ENCODE data around the gene AXDND1.

AXDND1 gene, protein sequence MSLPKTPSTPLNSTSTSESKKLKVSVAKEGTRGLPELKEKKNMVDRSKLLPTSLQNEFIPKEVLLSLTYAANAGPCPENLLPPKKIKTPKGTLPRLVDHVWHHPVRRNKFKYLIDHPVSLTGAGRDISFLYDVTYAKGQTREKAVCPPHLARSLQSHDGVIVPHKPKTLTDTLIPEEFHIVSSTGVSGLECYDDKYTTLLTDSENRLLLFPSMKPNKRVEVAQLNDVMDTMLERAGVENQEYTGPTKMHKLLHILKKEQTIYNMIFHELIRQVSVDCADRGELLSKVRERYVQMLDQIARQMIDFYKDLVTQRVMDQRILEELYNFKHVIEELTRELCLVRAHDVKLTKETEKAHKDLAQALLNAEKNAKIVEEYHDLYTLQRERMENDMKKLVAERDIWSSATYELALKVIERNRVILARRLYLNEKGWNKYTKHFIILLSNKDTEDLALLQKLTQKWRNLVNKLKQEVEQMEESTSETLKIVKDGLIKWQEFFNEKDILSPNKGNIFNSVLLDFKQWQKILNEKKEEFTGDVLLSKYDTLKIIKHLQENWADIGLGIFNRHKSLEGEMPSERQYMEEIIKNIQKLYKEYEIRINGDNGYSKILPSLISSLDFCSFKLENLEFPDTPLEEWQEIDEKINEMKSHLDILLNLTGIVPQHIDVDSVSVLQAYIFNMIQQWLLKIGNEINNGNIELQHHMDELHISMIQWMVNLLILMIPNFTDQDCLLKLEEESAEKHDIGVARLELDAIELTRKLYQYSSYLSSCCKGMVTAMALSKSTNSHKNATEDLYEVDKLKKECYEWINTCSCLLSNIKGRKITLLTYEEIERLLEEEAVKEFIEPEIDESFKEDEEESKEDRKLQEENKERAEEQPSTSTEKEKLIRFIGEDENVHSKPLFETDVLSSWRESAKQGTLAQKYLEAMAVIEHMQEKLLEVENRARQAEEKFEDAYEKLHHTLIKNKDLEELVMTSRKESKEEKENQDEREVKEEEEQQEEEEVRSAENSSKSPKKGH

GRCh38 chr1:179365342-179366092 is at the start of gene AXDND1:
AXDND1 (plus strand) TSS chr1:179365971; CDS start chr1:179366510, 539 bp downstream.
- in situ Hi-C loops (cut with MboI; ENCODE audit: low sequenced_read_pairs) = loop anchor here (10.0 to 25.0 kb wide), 2 partner anchors 291 to 603 kb away; no protein-coding TSS in a partner anchor

GRCh38 chr1:179318491-179318890 is 47.3 kb upstream of the AXDND1 start:
- in situ Hi-C loops (cut with MboI; ENCODE audit: low sequenced_read_pairs) = no loop called here

- in situ Hi-C loops (cut with MboI; ENCODE audit: low sequenced_read_pairs) = no loop called here
Observed at GRCh38 chr1:179321533-179322216, 44.1 kb upstream of the AXDND1 start.

DNA sequence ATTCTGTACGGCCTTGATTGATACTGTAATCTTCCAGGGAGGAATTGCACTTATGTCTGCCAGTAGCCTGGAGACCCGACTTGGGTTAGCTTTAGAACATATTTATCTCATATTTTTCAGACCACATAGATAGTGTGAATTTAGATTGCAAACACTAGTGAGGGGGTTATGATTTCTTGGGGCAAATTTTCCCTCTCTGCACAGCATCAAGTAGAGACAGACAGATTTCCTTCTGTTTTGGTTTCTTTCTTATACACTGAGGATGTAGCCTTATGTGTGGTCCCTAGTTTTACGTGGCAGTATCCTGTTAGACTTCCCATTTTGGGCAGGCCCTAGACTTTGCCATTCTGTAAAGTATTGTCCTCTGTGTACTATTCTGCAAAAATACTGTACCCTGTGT is 43.2 kb upstream of the AXDND1 start:
- in situ Hi-C loops (cut with MboI; ENCODE audit: low sequenced_read_pairs) = no loop called here

GRCh38 chr1:179323436-179323835 is 42.3 kb upstream of the AXDND1 start:
- in situ Hi-C loops (cut with MboI; ENCODE audit: low sequenced_read_pairs) = no loop called here

GRCh38 chr1:179325836-179326235 is 39.9 kb upstream of the AXDND1 start:
- in situ Hi-C loops (cut with MboI; ENCODE audit: low sequenced_read_pairs) = no loop called here

GRCh38 chr1:179326746-179327145 is 39.0 kb upstream of the AXDND1 start:
- in situ Hi-C loops (cut with MboI; ENCODE audit: low sequenced_read_pairs) = no loop called here

DNA sequence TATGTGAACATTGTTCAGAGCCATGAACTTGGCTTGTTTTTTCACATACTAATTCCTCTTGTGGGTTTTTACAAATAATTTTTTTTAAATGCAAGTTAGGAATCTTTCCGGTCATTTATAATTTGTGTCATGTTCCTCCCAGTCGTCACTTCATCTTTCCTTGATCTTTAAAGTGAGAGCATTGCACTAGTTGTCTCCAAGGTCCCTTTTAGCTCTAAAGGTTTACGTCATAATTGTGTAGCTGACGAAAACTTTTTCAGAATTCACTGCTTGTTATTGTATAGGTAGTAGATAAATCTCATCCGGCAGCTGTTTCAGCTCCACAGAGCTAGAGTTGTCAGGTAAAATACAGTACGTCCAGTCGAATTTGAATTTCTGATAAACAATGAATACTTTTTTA is 38.6 kb upstream of the AXDND1 start:
- in situ Hi-C loops (cut with MboI; ENCODE audit: low sequenced_read_pairs) = no loop called here

DNA sequence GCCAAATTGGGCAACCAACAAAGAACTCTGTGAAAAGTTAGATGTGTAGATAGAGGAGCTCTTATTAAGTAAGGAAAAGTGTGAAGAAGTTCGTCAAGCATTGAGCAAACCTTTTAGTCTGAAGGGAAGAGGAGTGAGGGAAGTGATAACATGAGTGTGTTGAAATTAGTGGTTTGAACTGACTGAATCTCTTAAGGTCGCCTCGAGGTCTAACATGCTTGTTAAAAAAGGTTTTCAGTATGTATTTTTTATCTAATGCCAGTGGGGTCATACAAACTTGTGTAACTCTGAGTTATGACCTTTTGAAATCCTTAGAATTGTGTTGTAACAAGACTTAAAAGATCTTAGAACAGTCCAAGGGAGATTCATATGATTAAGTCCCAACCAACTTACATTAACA is 38.1 kb upstream of the AXDND1 start:
- in situ Hi-C loops (cut with MboI; ENCODE audit: low sequenced_read_pairs) = no loop called here

GRCh38 chr1:179329862-179330261 is 35.9 kb upstream of the AXDND1 start:
- in situ Hi-C loops (cut with MboI; ENCODE audit: low sequenced_read_pairs) = no loop called here

DNA sequence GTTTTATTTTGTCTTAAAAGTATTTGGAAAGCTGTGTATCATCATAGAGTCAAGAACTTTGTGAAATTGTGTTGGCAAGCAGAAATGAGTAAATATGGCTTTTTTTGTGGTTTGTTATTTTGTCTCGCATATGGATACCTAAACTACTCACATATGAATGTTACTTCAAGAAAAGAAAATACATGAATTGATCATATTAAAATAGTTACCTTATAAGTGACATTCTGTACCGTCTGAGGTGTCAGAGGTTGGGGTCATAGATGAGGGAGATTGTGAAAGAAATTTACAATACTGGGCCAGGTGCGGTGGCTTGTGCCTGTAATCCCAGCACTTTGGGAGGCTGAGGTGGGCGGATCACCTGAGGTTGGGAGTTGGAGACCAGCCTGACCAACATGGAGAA is 31.3 kb upstream of the AXDND1 start:
- in situ Hi-C loops (cut with MboI; ENCODE audit: low sequenced_read_pairs) = no loop called here

GRCh38 chr1:179337288-179337687 is 28.5 kb upstream of the AXDND1 start:
- in situ Hi-C loops (cut with MboI; ENCODE audit: low sequenced_read_pairs) = no loop called here

DNA sequence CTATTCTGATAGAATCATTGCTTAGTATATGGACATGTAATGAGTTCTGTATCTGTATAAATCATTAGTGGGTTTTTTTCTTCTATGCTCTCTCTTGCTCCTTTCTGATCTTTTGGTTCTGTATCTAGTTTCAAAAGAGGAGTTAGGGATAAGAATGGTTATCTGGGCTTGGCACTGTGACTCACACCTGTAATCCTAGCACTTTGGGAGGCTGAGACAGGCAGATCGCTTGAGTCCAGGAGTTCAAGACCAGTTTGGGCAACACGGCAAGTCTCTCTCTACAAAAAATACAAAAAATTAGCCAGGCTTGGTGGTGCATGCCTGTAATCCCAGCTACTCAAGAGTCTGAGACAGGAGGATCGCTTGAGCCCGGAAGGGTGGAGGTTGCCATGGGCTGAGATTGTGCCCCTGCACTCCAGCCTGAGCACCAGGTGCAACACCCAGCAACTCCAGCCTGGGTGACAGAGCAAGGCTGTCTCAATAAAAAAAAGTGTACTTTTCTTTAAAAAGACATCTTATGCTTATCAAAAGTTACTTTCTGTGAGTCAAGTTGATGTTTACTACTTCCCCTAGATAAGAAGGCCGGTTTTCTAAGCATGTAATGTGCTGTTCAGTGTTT is 27.7 kb upstream of the AXDND1 start:
- in situ Hi-C loops (cut with MboI; ENCODE audit: low sequenced_read_pairs) = no loop called here

- in situ Hi-C loops (cut with MboI; ENCODE audit: low sequenced_read_pairs) = no loop called here
Observed at GRCh38 chr1:179340918-179341317, 24.9 kb upstream of the AXDND1 start.

GRCh38 chr1:179341943-179342547 is 23.7 kb upstream of the AXDND1 start:
- in situ Hi-C loops (cut with MboI; ENCODE audit: low sequenced_read_pairs) = no loop called here

DNA sequence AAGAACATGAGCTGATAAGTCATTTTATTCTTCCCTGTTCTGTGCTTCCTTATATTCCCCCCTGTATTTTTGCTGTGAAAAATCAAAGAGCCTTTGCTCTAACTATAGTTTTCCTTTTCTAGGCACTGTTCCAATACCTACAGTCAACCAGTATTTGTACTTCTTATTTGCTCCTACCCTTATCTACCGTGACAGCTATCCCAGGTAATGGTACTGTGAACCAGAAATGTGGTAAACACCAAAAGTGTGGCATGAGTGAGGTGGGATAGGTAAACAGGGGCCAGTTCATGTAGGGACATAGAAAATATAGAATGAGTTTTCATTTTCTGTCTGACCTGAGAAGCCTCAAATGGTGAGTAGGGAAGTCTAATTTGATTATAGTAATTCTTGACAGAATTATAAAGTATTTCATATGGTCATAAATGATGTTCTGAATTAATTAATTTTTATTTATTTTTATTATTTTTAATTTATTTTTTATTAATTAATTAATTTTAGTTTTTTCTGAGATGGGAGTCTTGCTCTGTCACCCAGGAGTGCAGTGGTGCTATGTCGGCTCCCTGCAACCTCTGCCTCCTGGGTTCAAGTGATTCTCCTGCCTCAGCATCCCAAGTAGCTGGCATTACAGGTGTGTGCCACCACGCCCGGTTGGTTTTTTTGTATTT is 22.9 kb upstream of the AXDND1 start:
- in situ Hi-C loops (cut with MboI; ENCODE audit: low sequenced_read_pairs) = no loop called here

DNA sequence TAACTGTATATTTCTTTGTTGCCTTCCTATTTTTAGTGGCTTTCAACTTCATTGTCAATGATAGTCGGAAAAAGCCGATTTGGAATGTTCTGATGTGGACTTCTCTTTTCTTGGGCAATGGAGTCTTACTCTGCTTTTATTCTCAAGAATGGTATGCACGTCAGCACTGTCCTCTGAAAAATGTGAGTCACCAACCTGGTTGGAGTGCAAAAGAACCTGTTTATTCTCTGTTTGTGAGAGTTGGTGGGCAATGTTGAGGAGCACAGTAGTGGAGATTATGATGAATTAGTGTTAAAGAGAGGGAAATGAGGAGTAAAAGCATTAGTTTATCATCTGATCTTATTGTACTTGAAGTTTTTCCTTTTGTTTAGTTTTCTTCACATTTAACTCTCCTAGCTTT is 14.5 kb upstream of the AXDND1 start:
- in situ Hi-C loops (cut with MboI; ENCODE audit: low sequenced_read_pairs) = loop anchor here (25.0 kb wide), 1 partner anchor 589 kb away; no protein-coding TSS in a partner anchor

GRCh38 chr1:179352236-179352635 is 13.5 kb upstream of the AXDND1 start:
- in situ Hi-C loops (cut with MboI; ENCODE audit: low sequenced_read_pairs) = loop anchor here (25.0 kb wide), 1 partner anchor 590 kb away; no protein-coding TSS in a partner anchor

DNA sequence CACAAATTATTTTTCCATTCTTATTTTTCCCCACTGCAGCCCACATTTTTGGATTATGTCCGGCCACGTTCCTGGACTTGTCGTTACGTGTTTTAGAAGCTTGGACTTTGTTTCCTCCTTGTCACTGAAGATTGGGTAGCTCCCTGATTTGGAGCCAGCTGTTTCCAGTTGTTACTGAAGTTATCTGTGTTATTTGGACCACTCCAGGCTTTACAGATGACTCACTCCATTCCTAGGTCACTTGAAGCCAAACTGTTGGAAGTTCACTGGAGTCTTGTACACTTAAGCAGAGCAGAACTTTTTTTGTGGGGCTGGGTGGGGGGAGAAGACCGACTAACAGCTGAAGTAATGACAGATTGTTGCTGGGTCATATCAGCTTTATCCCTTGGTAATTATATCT is 12.2 kb upstream of the AXDND1 start:
- in situ Hi-C loops (cut with MboI; ENCODE audit: low sequenced_read_pairs) = loop anchor here (25.0 kb wide), 1 partner anchor 591 kb away; no protein-coding TSS in a partner anchor
